Measurements from ENCODE around the gene ACAP3.

ACAP3 gene, protein sequence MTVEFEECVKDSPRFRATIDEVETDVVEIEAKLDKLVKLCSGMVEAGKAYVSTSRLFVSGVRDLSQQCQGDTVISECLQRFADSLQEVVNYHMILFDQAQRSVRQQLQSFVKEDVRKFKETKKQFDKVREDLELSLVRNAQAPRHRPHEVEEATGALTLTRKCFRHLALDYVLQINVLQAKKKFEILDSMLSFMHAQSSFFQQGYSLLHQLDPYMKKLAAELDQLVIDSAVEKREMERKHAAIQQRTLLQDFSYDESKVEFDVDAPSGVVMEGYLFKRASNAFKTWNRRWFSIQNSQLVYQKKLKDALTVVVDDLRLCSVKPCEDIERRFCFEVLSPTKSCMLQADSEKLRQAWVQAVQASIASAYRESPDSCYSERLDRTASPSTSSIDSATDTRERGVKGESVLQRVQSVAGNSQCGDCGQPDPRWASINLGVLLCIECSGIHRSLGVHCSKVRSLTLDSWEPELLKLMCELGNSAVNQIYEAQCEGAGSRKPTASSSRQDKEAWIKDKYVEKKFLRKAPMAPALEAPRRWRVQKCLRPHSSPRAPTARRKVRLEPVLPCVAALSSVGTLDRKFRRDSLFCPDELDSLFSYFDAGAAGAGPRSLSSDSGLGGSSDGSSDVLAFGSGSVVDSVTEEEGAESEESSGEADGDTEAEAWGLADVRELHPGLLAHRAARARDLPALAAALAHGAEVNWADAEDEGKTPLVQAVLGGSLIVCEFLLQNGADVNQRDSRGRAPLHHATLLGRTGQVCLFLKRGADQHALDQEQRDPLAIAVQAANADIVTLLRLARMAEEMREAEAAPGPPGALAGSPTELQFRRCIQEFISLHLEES

DNA sequence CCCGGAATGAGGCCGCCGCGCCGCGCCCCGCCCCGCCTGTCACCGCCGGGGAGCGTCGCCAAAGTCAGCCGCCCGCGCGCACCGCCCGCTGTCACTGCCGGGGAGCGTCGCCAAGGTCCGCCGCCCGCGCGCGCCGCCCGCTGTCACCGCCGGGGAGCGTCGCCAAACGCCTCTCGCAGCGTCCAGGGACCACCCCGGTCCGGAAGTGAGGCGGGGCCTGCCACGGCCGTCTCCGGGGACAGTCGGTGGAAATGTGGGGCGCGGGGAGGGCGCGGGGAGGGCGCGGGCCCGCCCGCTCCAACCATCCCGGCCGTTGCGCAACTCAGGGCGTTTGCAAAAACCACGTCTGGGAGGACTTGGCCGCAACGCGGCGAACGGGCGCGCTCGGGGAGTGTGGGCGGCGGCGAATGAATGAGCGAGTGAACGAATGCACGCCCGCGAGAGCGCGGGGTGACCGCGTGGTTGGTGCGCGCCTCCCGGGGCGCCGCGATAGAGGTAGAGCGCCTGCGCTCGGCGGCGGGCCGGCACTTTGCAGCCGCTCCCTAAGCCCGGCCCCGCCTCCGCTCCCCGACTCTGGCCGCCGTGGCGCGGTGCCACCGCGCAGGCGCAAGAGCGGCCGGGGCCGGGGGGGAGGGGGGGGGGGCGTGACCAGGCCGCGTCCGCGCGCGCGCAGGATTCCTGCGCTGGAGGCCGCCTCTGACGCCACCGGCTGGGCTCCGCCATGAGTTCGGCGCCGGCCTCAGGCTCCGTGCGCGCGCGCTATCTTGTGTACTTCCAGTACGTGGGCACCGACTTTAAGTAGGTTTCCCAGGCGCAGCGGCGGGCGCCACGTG is at the start of gene ACAP3, which contains the start of gene PUSL1:
TSS of gene ACAP3 (minus strand) at position 8 of the 833 bp plus-strand sequence. CDS start 115 bp downstream, outside the sequence.
TSS of gene PUSL1 (plus strand) at position 675 of the 833 bp plus-strand sequence. CDS start at position 722, 47 bp downstream.
- Histone ChIP-seq H3K27ac (ENCODE audit: low read depth, low read length) (peak within 1 kb of the TSS; percentile 69), H3K4me1 (ENCODE audit: control insufficient read depth in 5 of 5, insufficient read depth in 5 of 5, low read length in 5 of 5) (peaks cover 5 to 56% (median 53%) of the 10 kb centered on the region in 5 donors), H3K27me3 (ENCODE audit: control insufficient read depth in 5 of 5, insufficient read depth in 4 of 5, low read length in 5 of 5) (no peaks in the 10 kb centered on the region), H3K9me3 (ENCODE audit: control insufficient read depth in 5 of 5, low read length in 5 of 5) (no peaks in the 10 kb centered on the region), H3K9ac (ENCODE audit: low read length in 5 of 5) (peak within 1 kb of the TSS in 4 of 5 donors; percentile 64 to 80 (median 70)), H3K4me3 (ENCODE audit: low read depth in 1 of 5, low read length in 5 of 5) (peak within 1 kb of the TSS; percentile 62 to 93 (median 78)), H3K36me3 (ENCODE audit: control insufficient read depth in 5 of 5, insufficient read depth in 5 of 5, low read length in 5 of 5) (peaks cover 0 to 34% (median 28%) of the 10 kb centered on the region in 5 donors)

DNA sequence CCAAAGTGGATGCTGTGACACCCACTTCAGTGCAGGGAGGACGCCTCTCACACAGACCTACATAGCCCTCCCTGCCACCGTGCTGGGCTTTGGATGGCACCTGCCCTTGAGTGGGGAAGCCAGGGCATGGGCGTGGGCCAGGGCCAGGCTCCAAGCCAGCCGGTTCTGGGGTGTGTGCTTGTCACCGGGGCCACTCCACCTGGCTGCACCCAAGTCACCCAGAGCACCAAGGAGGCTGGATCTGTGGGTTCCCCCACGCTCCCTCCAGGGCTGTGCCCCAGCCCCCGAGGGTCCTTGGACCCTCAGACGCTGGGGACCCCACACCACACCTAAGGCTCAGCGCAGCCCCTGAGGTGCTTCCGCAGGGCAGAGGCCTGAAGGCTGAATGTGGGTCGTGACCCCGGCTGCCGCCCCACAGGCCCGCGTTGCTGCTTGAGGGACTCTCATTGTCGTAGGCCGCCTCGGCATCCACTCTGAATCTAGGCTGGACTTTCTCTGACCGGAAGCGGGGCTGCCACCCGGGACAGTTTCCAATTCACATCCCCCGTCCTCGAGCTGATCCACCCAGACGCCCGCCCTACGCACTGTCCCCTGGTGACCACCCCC is 49.2 kb upstream of the ACAP3 start:
- Histone ChIP-seq H3K36me3 (ENCODE audit: control insufficient read depth in 5 of 5, insufficient read depth in 5 of 5, low read length in 5 of 5) (peaks cover 0 to 18% (median 15%) of the 10 kb centered on the region in 5 donors), H3K9me3 (ENCODE audit: control insufficient read depth in 5 of 5, low read length in 5 of 5) (no peaks in the 10 kb centered on the region), H3K4me3 (ENCODE audit: low read depth in 1 of 5, low read length in 5 of 5) (peak overlapping the region in 4 of 5 donors; percentile 56 to 78 (median 73)), H3K9ac (ENCODE audit: low read length in 5 of 5) (peak overlapping the region in 4 of 5 donors; percentile 70 to 84 (median 78)), H3K27me3 (ENCODE audit: control insufficient read depth in 5 of 5, insufficient read depth in 4 of 5, low read length in 5 of 5) (peaks cover 0 to 16% (median 0%) of the 10 kb centered on the region in 5 donors), H3K27ac (ENCODE audit: low read depth, low read length) (peak overlapping the region; percentile 84), H3K4me1 (ENCODE audit: control insufficient read depth in 5 of 5, insufficient read depth in 5 of 5, low read length in 5 of 5) (peaks cover 10 to 85% (median 81%) of the 10 kb centered on the region in 5 donors)

DNA sequence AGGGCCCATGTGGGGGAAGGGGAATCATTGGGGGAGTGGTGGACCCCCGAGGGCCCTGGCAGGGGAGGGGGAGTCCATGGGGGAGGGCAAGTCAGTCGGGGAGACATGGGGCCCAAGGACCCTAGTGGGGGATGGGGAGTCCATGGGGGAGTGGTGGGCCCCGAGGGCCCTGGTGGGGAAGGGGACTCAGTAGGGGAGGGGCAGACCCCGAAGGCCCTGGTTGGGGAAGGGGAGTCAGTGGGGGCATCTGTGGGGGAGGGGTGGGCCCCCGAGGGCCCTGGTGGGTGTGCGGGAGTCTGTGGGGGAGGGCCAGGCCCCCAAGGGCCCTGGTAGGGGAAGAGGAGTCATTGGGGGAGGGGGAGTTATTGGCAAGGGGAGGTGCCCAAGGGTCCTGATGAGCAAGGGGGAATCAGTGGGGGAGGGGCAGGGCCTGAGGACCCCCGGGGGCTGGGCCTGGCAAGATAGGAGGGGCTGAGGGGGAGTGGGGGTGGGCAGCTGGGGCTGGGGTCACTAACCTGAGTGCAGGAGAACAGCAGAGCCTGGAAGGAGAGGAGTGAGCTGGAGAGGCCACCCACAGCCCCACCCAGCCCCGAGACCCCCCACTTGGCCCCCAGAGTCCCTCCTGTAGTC is 48.6 kb upstream of the ACAP3 start:
- Histone ChIP-seq H3K27me3 (ENCODE audit: control insufficient read depth in 5 of 5, insufficient read depth in 4 of 5, low read length in 5 of 5) (peaks cover 0 to 16% (median 0%) of the 10 kb centered on the region in 5 donors), H3K9ac (ENCODE audit: low read length in 5 of 5) (no peak overlapping the region), H3K9me3 (ENCODE audit: control insufficient read depth in 5 of 5, low read length in 5 of 5) (no peaks in the 10 kb centered on the region), H3K36me3 (ENCODE audit: control insufficient read depth in 5 of 5, insufficient read depth in 5 of 5, low read length in 5 of 5) (peaks cover 0 to 18% (median 15%) of the 10 kb centered on the region in 5 donors), H3K4me1 (ENCODE audit: control insufficient read depth in 5 of 5, insufficient read depth in 5 of 5, low read length in 5 of 5) (peaks cover 10 to 85% (median 81%) of the 10 kb centered on the region in 5 donors), H3K27ac (ENCODE audit: low read depth, low read length) (peak overlapping the region; percentile 84), H3K4me3 (ENCODE audit: low read depth in 1 of 5, low read length in 5 of 5) (peak overlapping the region in 4 of 5 donors; percentile 56 to 78 (median 73))

DNA sequence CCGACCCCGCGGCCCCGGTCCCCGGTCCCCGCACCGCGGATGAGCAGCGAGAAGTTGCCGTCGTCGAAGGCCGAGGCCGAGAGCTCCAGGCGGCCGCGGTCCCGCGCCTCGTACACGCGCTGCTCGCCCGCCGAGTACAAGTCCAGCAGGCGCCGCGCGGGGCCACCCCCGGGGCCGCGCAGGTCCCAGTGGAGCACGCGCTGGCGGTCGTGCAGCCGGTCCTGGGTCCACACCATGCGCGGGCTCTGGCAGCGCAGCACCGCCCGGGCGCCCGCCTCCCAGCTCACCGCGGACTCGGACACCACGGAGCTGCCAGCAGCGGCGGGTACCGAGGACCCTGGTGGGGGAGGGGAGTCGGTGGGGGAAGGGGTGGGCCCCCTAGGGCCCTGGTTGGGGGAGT is 47.7 kb upstream of the ACAP3 start:
- H3K4me1 ChIP-seq (ENCODE audit: control insufficient read depth in 5 of 5, insufficient read depth in 5 of 5, low read length in 5 of 5), result peaks cover 8 to 76% (median 73%) of the 10 kb centered on the region in 5 donors
- H3K4me3 ChIP-seq (ENCODE audit: low read depth in 1 of 5, low read length in 5 of 5), result no peak overlapping the region
- H3K9ac ChIP-seq (ENCODE audit: low read length in 5 of 5), result no peak overlapping the region
- H3K27ac ChIP-seq (ENCODE audit: low read depth, low read length), result no peak overlapping the region
- H3K27me3 ChIP-seq (ENCODE audit: control insufficient read depth in 5 of 5, insufficient read depth in 4 of 5, low read length in 5 of 5), result peaks cover 0 to 16% (median 0%) of the 10 kb centered on the region in 5 donors
- H3K36me3 ChIP-seq (ENCODE audit: control insufficient read depth in 5 of 5, insufficient read depth in 5 of 5, low read length in 5 of 5), result peaks cover 0 to 18% (median 15%) of the 10 kb centered on the region in 5 donors
- H3K9me3 ChIP-seq (ENCODE audit: control insufficient read depth in 5 of 5, low read length in 5 of 5), result no peaks in the 10 kb centered on the region

DNA sequence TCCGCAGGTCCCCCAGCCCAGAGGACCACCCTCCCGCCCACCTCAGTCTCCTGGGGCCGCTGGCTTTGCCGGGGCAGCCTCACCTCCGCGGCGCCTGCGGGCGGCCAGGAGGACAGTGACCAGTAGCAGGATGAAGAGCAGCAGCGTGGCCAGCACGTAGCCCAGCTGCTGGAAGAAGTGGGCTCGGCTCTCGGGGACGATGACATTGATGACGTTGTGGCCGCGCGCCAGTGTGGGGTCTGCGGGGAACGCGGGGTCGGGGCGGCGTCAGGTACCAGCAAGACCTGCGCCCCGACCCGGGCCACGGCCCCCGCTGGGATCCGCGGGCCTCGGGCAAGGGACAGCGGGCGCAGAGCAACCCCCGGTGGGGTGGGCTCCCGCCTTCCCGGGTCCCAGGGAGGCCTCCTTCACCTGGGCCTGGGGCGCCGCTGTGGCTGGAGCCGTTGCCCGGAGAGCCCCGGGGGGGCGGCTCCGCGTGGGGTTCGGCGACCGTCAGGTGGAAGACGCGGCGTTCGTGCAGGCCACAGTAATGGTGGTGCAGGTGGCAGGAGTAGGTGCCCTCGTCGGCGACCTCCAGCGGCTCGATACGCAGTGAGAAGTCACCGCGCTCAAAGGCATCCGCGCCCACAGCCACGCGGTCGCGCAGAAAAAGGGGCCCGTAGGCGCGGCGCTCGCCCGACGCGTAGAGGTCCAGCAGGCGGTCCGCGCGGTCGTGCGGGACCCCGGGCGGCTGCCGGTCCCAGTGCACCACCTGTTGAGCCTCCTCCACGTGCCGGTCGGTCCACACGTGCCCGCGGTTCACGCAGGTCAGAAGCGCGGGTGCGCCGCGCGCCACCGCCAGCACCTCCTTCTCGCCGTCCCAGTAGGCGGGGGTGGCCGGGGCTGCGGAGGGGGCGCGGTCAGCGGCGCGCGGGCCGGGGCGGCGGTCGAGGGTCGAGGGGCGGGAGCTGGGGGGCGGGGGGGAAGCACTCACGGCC is 46.8 kb upstream of the ACAP3 start:
- H3K4me1 ChIP-seq (ENCODE audit: control insufficient read depth in 5 of 5, insufficient read depth in 5 of 5, low read length in 5 of 5), result peaks cover 8 to 68% (median 64%) of the 10 kb centered on the region in 5 donors
- H3K9me3 ChIP-seq (ENCODE audit: control insufficient read depth in 5 of 5, low read length in 5 of 5), result no peaks in the 10 kb centered on the region
- H3K9ac ChIP-seq (ENCODE audit: low read length in 5 of 5), result no peak overlapping the region
- peaks cover 0 to 16% (median 0%) of the 10 kb centered on the region in 5 donors for H3K27me3 ChIP-seq (ENCODE audit: control insufficient read depth in 5 of 5, insufficient read depth in 4 of 5, low read length in 5 of 5)
- H3K4me3 ChIP-seq (ENCODE audit: low read depth in 1 of 5, low read length in 5 of 5), result no peak overlapping the region
- H3K36me3 ChIP-seq (ENCODE audit: control insufficient read depth in 5 of 5, insufficient read depth in 5 of 5, low read length in 5 of 5), result peaks cover 0 to 18% (median 15%) of the 10 kb centered on the region in 5 donors
- H3K27ac ChIP-seq (ENCODE audit: low read depth, low read length), result no peak overlapping the region

DNA sequence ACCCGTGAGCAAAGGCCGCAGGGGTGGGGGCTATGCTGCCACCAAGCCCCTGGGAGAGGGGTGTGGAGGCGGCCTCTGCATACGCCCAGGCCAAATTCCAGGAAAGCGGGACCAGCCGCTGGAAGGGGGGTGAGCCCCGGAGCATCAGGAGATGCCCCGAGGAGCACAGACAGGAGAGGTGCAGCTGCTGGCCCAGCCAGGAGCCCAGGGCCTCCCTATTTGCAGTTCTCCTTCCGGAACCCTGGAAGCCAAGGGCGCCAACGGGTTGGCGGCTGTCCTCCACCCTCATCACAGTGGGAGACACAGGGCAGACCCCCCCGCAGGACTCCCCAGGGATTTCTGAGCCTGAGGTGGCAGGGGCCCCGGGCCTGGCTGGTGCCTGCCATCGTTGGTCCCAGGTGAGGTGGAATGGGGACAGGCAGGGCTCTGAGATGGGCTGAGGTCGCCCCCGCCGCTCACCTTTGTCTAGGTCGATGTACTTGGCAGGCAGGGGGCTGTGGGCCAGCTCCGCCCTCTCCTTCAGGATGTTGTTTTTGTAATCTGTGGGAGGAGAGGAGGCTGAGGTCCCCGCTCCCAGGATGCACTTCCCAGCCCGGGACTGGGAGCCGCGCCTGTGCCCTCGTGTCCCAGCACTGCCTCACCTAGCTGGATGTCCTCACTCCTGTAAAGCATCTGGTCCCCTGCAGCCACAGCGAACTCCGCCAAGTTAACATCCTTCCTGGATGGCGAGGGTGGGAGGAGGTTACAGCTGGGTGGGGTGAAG is 45.8 kb upstream of the ACAP3 start:
- no peak overlapping the region for H3K27ac ChIP-seq (ENCODE audit: low read depth, low read length)
- peaks cover 8 to 61% (median 54%) of the 10 kb centered on the region in 5 donors for H3K4me1 ChIP-seq (ENCODE audit: control insufficient read depth in 5 of 5, insufficient read depth in 5 of 5, low read length in 5 of 5)
- H3K27me3 ChIP-seq (ENCODE audit: control insufficient read depth in 5 of 5, insufficient read depth in 4 of 5, low read length in 5 of 5), result peaks cover 0 to 11% (median 0%) of the 10 kb centered on the region in 5 donors

DNA sequence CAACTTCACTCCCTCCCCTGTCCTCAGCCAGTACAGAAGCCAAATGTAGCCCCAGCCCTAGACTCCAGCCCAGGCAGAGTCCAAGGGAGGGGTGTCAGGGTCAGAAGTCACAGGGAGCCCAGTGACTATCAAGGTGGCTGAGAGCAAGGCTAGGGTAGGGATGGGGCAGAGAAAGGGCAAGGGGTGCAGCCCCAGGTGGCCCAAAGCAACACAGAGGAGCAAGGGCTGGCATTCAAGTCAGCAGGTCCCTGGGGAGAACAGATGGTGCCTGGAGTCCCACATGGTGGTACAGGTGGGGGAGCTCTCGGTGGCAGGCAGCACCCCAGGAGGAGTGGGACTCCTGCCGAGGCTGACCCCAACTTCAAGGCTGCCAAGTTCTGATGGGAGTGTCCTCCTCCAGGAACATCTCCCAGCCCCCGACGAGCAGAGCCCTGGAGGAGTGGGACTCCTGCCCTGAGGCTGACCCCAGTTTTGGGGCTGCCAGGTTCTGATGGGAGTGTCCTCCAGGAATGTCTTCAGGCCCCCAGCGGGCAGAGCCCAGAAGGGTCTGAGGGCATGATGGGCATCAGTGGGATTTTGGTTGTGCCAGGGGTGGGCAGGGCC is 45.2 kb upstream of the ACAP3 start:
- Histone ChIP-seq H3K36me3 (ENCODE audit: control insufficient read depth in 5 of 5, insufficient read depth in 5 of 5, low read length in 5 of 5) (peaks cover 0 to 18% (median 15%) of the 10 kb centered on the region in 5 donors), H3K27me3 (ENCODE audit: control insufficient read depth in 5 of 5, insufficient read depth in 4 of 5, low read length in 5 of 5) (peaks cover 0 to 11% (median 0%) of the 10 kb centered on the region in 5 donors), H3K9ac (ENCODE audit: low read length in 5 of 5) (peak overlapping the region in 1 of 5 donors; percentile 41), H3K9me3 (ENCODE audit: control insufficient read depth in 5 of 5, low read length in 5 of 5) (no peaks in the 10 kb centered on the region), H3K4me3 (ENCODE audit: low read depth in 1 of 5, low read length in 5 of 5) (peak overlapping the region in 1 of 5 donors; percentile 29), H3K27ac (ENCODE audit: low read depth, low read length) (no peak overlapping the region), H3K4me1 (ENCODE audit: control insufficient read depth in 5 of 5, insufficient read depth in 5 of 5, low read length in 5 of 5) (peaks cover 8 to 61% (median 54%) of the 10 kb centered on the region in 5 donors)

More for the DNA sequence above, 45.8 kb upstream of the ACAP3 start:
- Histone ChIP-seq H3K9me3 (ENCODE audit: control insufficient read depth in 5 of 5, low read length in 5 of 5) (no peaks in the 10 kb centered on the region), H3K4me3 (ENCODE audit: low read depth in 1 of 5, low read length in 5 of 5) (no peak overlapping the region), H3K36me3 (ENCODE audit: control insufficient read depth in 5 of 5, insufficient read depth in 5 of 5, low read length in 5 of 5) (peaks cover 0 to 18% (median 15%) of the 10 kb centered on the region in 5 donors), H3K9ac (ENCODE audit: low read length in 5 of 5) (no peak overlapping the region)

All from subcutaneous abdominal adipose tissue (tissue), 5 donors.